Middle frontal gyrus (tissue), 1 donor: ENCODE results near the gene TUBB4B.

Experiments
- DNase-seq: peaks from one replicate; pipeline ENCODE4 v3.0.0-alpha.2; 2015; ENCODE audit warnings: low spot score; ENCODE audit errors: extremely low spot score

The TUBB4B gene

GRCh38 chr9:137212520-137212919, 28.6 kb upstream of the TUBB4B start:
- DNase-seq: no peak

- DNase-seq: no peak
These were observed 27.7 kb upstream of the TUBB4B start for GRCh38 chr9:137213160-137214060.

GRCh38 chr9:137214620-137215019, 26.5 kb upstream of the TUBB4B start:
- no peak for DNase-seq

GRCh38 chr9:137215196-137215986, 25.7 kb upstream of the TUBB4B start:
- no peak for DNase-seq

- DNase-seq: no peak
These were observed 24.7 kb upstream of the TUBB4B start for GRCh38 chr9:137216188-137216965.

GRCh38 chr9:137217276-137218211, 23.5 kb upstream of the TUBB4B start:
- no peak for DNase-seq

- DNase-seq: no peak
These were observed 22.8 kb upstream of the TUBB4B start for GRCh38 chr9:137218212-137218753.

- no peak for DNase-seq
These were observed 22.3 kb upstream of the TUBB4B start for GRCh38 chr9:137218754-137219271.

GRCh38 chr9:137219757-137220316, 21.2 kb upstream of the TUBB4B start:
- no peak for DNase-seq

GRCh38 chr9:137220317-137221094, 20.6 kb upstream of the TUBB4B start:
- DNase-seq: no peak

GRCh38 chr9:137221095-137221505, 20.0 kb upstream of the TUBB4B start:
- DNase-seq: no peak

- DNase-seq: no peak
These were observed 19.5 kb upstream of the TUBB4B start for GRCh38 chr9:137221506-137222111.

- no peak for DNase-seq
These were observed 18.7 kb upstream of the TUBB4B start, which contains the start of gene RNF208 for GRCh38 chr9:137222190-137223077. Gene RNF208 (minus strand): TSS chr9:137222240. CDS start chr9:137221212, 1,028 bp downstream.

- DNase-seq: peak; percentile 93
These were observed 17.8 kb upstream of the TUBB4B start for GRCh38 chr9:137223078-137223970.

- no peak for DNase-seq
These were observed 16.0 kb upstream of the TUBB4B start, which contains the start of gene CYSRT1 for GRCh38 chr9:137224830-137225694. Gene CYSRT1 (plus strand): TSS chr9:137225174. CDS start chr9:137225622, 448 bp downstream.
